Measurements from ENCODE around the gene SHOX. TPM values are rescaled to one million over a fixed set of nuclear protein-coding genes. Genes with fewer than 3 reads are reported as not detected.

The SHOX gene
- total RNA-seq, 1 experiment from 2014 or later: not detected

GRCh38 chrX:627510-627981, 3.0 kb upstream of the SHOX start:
- CTCF ChIA-PET: no interaction called here
- no TSS peak for BruUV-seq (replicated peaks)
- Mint-ChIP-seq H3K27me3 (ENCODE audit: unreplicated experiment) (no peaks in the 10 kb centered on the region), H3K4me1 (ENCODE audit: low read depth, unreplicated experiment) (no peaks in the 10 kb centered on the region), H3K4me3 (ENCODE audit: low read depth, unreplicated experiment) (no peak overlapping the region), H3K36me3 (ENCODE audit: insufficient read depth, unreplicated experiment) (peaks cover 8% of the 10 kb centered on the region), H3K27ac (ENCODE audit: unreplicated experiment) (no peak overlapping the region), H3K9me3 (ENCODE audit: low read depth, unreplicated experiment) (peaks cover 42% of the 10 kb centered on the region)
- intact Hi-C loops (cut with micrococcal nuclease; ENCODE audit: unreplicated experiment): no loop called here
- no peak for TF ChIP-seq CTCF (IDR thresholded peaks at IDR 0.05; ENCODE audit: unreplicated experiment)
- no peak for DNase-seq

- no peak overlapping the region for H3K27ac Mint-ChIP-seq (ENCODE audit: unreplicated experiment)
- BruUV-seq (replicated peaks): no TSS peak
- CTCF ChIA-PET: no interaction called here
- no peak overlapping the region for H3K4me3 Mint-ChIP-seq (ENCODE audit: low read depth, unreplicated experiment)
- no peaks in the 10 kb centered on the region for H3K27me3 Mint-ChIP-seq (ENCODE audit: unreplicated experiment)
- H3K36me3 Mint-ChIP-seq (ENCODE audit: insufficient read depth, unreplicated experiment): peaks cover 8% of the 10 kb centered on the region
- TF ChIP-seq CTCF (IDR thresholded peaks at IDR 0.05; ENCODE audit: unreplicated experiment): no peak
- H3K9me3 Mint-ChIP-seq (ENCODE audit: low read depth, unreplicated experiment): peaks cover 37% of the 10 kb centered on the region
- no peak for DNase-seq
- no peaks in the 10 kb centered on the region for H3K4me1 Mint-ChIP-seq (ENCODE audit: low read depth, unreplicated experiment)
- intact Hi-C loops (cut with micrococcal nuclease; ENCODE audit: unreplicated experiment): no loop called here
These were observed 2.6 kb upstream of the SHOX start for GRCh38 chrX:627995-628394.

- no peaks in the 10 kb centered on the region for H3K27me3 Mint-ChIP-seq (ENCODE audit: unreplicated experiment)
- H3K4me3 Mint-ChIP-seq (ENCODE audit: low read depth, unreplicated experiment): no peak overlapping the region
- no TSS peak for BruUV-seq (replicated peaks)
- TF ChIP-seq CTCF (IDR thresholded peaks at IDR 0.05; ENCODE audit: unreplicated experiment): no peak
- H3K36me3 Mint-ChIP-seq (ENCODE audit: insufficient read depth, unreplicated experiment): peaks cover 8% of the 10 kb centered on the region
- no peaks in the 10 kb centered on the region for H3K4me1 Mint-ChIP-seq (ENCODE audit: low read depth, unreplicated experiment)
- CTCF ChIA-PET: no interaction called here
- DNase-seq: no peak
- H3K27ac Mint-ChIP-seq (ENCODE audit: unreplicated experiment): no peak overlapping the region
- H3K9me3 Mint-ChIP-seq (ENCODE audit: low read depth, unreplicated experiment): peaks cover 34% of the 10 kb centered on the region
- intact Hi-C loops (cut with micrococcal nuclease; ENCODE audit: unreplicated experiment): no loop called here
These were observed 1.2 kb upstream of the SHOX start for GRCh38 chrX:629230-630006.

- no peak overlapping the region for H3K27ac Mint-ChIP-seq (ENCODE audit: unreplicated experiment)
- intact Hi-C loops (cut with micrococcal nuclease; ENCODE audit: unreplicated experiment): no loop called here
- TF ChIP-seq CTCF (IDR thresholded peaks at IDR 0.05; ENCODE audit: unreplicated experiment): no peak
- peaks cover 8% of the 10 kb centered on the region for H3K36me3 Mint-ChIP-seq (ENCODE audit: insufficient read depth, unreplicated experiment)
- CTCF ChIA-PET: no interaction called here
- no peaks in the 10 kb centered on the region for H3K4me1 Mint-ChIP-seq (ENCODE audit: low read depth, unreplicated experiment)
- no TSS peak for BruUV-seq (replicated peaks)
- H3K4me3 Mint-ChIP-seq (ENCODE audit: low read depth, unreplicated experiment): no peak overlapping the region
- no peaks in the 10 kb centered on the region for H3K27me3 Mint-ChIP-seq (ENCODE audit: unreplicated experiment)
- DNase-seq: no peak
- peaks cover 31% of the 10 kb centered on the region for H3K9me3 Mint-ChIP-seq (ENCODE audit: low read depth, unreplicated experiment)
These were observed 482 bp upstream of the SHOX start for GRCh38 chrX:630007-630611.
